Mucosa of rectum (tissue), 2 donors: ENCODE measurements around the gene CXXC5.

Experiments used
- H3K27ac ChIP-seq, 2 donors: one replicate each; pipeline ENCODE4 v1.7.0; 2013; ENCODE audit warnings: inconsistent platforms in 2 of 2, low read depth in 2 of 2, low read length in 2 of 2
- H3K27me3 ChIP-seq, 2 donors: one replicate each; pipeline ENCODE4 v1.7.0; 2013; ENCODE audit warnings: low read length in 2 of 2; ENCODE audit not compliant: control insufficient read depth in 2 of 2, insufficient read depth in 2 of 2
- H3K36me3 ChIP-seq, 2 donors: one replicate each; pipeline ENCODE4 v1.7.0; 2013; ENCODE audit warnings: low read length in 2 of 2; ENCODE audit not compliant: control insufficient read depth in 2 of 2, insufficient read depth in 2 of 2
- H3K4me1 ChIP-seq, 2 donors: one replicate each; pipeline ENCODE4 v1.7.0; 2013; ENCODE audit warnings: low read length in 2 of 2, mild to moderate bottlenecking in 1 of 2; ENCODE audit not compliant: control insufficient read depth in 2 of 2, insufficient read depth in 2 of 2
- H3K4me3 ChIP-seq, 2 donors: one replicate each; pipeline ENCODE4 v1.7.0; 2013; ENCODE audit warnings: low read length in 2 of 2
- H3K9ac ChIP-seq, 2 donors: one replicate each; pipeline ENCODE4 v1.7.0; 2013; ENCODE audit warnings: low read length in 2 of 2, low read depth in 1 of 2, mild to moderate bottlenecking in 1 of 2
- H3K9me3 ChIP-seq, 2 donors: one replicate each; pipeline ENCODE4 v1.7.0; 2013; ENCODE audit warnings: low read length in 2 of 2; ENCODE audit not compliant: control insufficient read depth in 2 of 2
- donor health status: healthy.
- donor health status: Normal muscosa, but diverticular disease.

Gene CXXC5

DNA sequence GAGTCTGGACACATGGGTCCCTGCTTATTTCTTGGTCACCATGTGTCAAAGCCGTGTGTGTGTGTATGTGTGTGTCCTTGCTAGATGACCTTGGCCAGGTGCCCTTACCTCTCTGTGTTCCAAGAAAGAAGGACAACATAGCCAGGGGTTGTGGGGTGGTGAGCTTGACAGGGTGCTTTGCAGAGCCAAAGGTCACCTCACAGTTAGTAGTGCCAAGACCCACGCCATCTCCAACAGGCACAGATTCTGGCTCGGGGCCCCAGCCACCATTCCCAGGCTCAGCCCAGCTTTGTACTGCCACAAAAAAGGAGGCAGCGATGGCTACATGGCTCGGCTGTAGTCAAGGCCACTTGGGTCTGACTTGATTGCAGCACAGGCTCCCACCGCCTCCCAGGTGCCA is 39.5 kb downstream of the CXXC5 start:
- Histone ChIP-seq H3K4me1 (peaks cover 8 to 17% of the 10 kb centered on the region in 2 donors), H3K27ac (no peak overlapping the region), H3K27me3 (no peaks in the 10 kb centered on the region), H3K36me3 (peaks cover 11 to 14% of the 10 kb centered on the region in 2 donors), H3K9me3 (no peaks in the 10 kb centered on the region), H3K4me3 (no peak overlapping the region), H3K9ac (no peak overlapping the region)

DNA sequence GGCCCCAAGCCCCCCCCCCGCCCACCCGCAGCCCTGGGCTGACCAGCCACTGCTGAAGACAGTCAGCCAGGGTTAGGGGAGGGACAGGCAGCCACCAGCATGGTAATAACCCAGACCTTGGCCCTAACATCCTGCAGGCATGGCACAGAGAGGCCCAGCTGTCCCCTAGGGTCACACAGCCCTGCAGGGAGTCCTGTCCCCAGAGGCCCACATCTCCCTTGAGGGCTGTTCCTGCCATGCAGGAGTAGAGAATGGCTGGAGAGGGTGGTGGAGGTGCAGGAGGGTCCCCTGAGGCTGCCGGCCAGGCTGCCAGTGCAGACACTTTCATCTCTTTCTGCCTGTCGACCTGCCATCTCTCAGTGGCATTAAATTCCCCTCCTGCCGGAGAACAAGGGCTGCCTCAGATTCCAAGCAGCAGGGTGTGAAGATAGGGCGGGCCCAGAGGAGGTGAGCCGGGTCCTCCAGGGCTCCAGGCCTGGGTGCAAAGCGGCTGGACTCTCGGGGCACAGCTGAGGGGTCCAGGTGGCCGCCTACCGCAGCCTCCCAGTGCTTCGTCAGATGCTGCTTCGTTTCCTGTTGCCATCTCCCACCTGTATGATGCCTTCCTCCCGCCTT is 40.0 kb downstream of the CXXC5 start:
- Histone ChIP-seq H3K9me3 (no peaks in the 10 kb centered on the region), H3K4me3 (no peak overlapping the region), H3K4me1 (peaks cover 8 to 17% of the 10 kb centered on the region in 2 donors), H3K9ac (no peak overlapping the region), H3K27me3 (no peaks in the 10 kb centered on the region), H3K36me3 (peaks cover 8 to 13% of the 10 kb centered on the region in 2 donors), H3K27ac (no peak overlapping the region)

DNA sequence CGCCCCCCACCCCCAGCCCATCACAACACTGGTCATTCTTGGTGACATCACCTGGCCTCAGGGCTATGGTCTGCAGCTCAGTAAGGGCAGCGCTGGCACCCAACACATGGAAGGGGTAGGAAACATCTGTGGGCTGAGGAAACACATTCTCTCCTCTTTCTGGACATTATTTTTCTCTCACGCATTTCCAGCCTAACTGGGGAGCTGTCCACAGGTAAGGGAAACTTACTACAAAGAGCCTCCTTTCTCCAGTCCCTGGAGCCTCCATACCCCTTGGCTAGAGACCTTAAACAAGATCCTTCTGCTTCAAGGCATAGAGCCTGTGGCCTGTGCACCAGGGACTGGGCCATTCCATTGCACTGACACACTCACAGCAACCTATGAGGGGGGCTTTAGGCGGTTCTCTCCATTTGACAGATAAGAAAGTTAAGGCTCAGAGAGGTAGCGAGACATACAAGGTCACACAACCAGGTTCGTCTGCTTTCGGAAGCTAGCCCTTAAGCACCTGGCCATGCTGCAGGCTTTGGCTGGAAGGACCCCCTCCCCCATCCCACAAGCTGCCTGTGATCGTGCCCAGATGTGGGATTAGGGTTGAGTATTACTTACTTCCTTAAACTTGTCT is 40.7 kb downstream of the CXXC5 start:
- H3K27ac ChIP-seq = no peak overlapping the region
- H3K36me3 ChIP-seq = peaks cover 2 to 6% of the 10 kb centered on the region in 2 donors
- no peak overlapping the region for H3K4me3 ChIP-seq
- peaks cover 8 to 17% of the 10 kb centered on the region in 2 donors for H3K4me1 ChIP-seq
- no peak overlapping the region for H3K9ac ChIP-seq
- H3K9me3 ChIP-seq = no peaks in the 10 kb centered on the region
- H3K27me3 ChIP-seq = no peaks in the 10 kb centered on the region

DNA sequence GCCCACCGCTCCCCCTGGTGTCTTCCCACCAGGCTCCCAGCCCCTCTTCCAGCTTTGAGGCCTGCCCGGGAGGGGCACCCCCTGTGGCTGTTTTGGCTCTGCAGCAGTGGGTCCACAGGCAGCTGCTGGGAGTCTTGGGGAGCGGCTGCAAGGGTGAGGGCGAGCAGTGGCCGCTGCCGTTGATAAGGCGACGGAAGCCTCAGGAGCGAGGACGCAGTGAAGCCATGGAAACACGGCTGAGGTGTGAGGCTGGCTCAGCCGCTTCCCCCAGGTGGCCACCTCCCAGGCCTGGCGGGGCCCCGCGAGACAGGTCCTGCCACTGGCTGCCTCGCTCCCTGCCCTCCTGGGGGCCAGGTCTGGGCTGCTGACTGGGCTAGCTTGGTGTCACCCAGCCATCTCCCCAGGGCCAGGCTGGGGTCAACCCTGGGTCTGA is 41.5 kb downstream of the CXXC5 start:
- Histone ChIP-seq H3K4me1 (peaks cover 8 to 17% of the 10 kb centered on the region in 2 donors), H3K9me3 (no peaks in the 10 kb centered on the region), H3K9ac (peak overlapping the region in 1 of 2 donors; percentile 34), H3K4me3 (no peak overlapping the region), H3K36me3 (no peaks in the 10 kb centered on the region), H3K27me3 (no peaks in the 10 kb centered on the region), H3K27ac (no peak overlapping the region)

DNA sequence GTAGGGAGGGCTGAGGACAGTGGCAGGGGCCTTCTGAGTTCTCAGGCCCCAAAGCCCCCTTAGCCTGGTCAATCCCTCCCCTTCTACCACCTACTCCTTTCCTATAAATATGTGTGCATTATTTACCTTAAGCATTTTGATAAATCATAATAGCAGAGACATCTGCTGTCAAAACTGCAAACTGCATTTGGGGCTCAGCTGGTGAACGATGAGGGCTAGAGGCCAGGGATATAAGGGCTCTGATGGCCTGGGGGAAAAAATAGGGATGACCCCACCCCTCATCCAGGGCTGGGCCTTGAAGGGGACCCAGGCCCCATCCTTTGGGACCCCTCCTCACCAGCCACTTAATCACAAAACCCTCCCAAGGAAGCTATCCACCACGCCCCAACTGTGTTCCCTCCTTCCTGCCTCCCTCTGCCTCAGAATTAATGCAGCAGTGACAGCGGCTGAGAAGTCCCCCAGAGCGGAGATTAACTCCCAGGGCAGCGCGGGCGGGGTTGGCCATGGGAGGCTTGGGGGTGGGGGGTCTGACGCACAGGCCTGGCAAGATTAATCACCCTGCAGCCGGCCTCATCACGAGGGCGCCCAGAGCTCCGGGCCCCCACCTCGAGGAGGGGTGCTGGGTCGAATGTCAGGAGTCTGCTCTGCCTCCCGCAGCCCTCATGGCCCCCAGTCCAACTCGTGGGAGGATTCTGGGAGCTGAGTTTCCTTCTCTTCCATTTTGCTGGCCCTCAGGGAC is 42.1 kb downstream of the CXXC5 start:
- Histone ChIP-seq H3K27me3 (no peaks in the 10 kb centered on the region), H3K4me1 (peaks cover 8 to 17% of the 10 kb centered on the region in 2 donors)

DNA sequence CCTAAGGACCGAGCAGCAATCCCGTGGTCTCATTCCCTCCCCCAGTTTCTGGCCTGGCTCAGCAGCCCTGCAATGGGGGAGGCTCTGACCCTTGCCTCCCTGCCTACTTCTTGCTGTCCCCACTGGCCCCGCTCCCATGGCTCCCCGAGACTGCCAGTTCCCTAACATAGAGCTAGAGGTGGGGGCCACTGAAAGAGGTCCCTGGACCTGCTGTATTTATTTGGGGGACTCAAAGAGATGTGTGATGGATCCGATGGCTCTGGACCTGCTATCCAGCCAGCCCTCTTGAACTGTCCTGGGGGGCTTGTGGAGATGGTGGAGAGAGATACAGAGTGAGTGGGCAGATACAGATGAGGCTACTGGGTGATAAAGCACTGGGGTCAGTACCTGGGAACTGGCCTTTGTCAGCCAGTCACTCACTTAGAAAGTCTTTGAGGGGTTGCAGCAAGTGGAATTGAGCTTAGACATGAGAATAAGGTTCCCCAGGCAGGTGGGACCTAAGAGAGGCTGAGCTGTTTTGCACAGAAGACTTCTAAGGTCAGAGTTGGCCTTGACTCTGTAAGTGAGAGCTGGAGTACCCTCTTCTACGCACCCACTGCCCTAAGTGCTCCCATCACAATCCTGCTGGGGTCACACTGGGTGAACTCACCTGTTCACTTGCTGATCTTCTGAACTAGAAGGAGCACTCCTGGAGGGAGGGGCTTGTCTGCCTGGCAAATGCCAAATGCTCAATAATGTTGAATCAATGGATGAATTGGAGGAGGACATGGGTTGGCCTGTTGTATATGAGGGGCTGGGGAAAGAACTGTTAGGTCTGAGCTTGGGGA is 42.9 kb downstream of the CXXC5 start:
- Histone ChIP-seq H3K27ac (no peak overlapping the region), H3K4me3 (no peak overlapping the region), H3K9me3 (no peaks in the 10 kb centered on the region), H3K36me3 (no peaks in the 10 kb centered on the region), H3K9ac (no peak overlapping the region), H3K4me1 (peaks cover 8 to 17% of the 10 kb centered on the region in 2 donors), H3K27me3 (no peaks in the 10 kb centered on the region)

More for the DNA sequence above, 42.1 kb downstream of the CXXC5 start:
- Histone ChIP-seq H3K27ac (no peak overlapping the region), H3K36me3 (no peaks in the 10 kb centered on the region), H3K9me3 (no peaks in the 10 kb centered on the region), H3K4me3 (no peak overlapping the region), H3K9ac (peak overlapping the region in 1 of 2 donors; percentile 34)

DNA sequence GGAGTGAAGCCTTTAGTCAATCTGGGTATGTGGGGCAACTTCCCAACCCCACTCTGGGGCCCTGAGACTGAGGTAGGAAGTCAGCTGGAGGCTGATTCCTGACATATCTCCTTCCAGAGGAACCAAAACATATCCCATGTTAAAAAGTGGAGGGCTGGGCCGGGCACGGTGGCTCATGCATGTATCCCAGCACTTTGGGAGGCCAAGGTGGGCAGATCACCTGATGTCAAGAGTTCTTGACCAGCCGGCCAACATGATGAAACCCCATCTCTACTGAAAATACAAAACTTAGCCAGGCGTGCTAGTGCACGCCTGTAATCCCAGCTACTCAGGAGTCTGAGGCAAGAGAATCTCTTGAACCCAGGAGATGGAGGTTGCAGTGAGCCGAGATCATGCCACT is 44.0 kb downstream of the CXXC5 start:
- H3K4me1 ChIP-seq = peaks cover 14 to 21% of the 10 kb centered on the region in 2 donors
- no peak overlapping the region for H3K27ac ChIP-seq
- no peaks in the 10 kb centered on the region for H3K9me3 ChIP-seq
- H3K27me3 ChIP-seq = peaks cover 0 to 4% of the 10 kb centered on the region in 2 donors
- no peak overlapping the region for H3K4me3 ChIP-seq
- H3K9ac ChIP-seq = no peak overlapping the region
- no peaks in the 10 kb centered on the region for H3K36me3 ChIP-seq

DNA sequence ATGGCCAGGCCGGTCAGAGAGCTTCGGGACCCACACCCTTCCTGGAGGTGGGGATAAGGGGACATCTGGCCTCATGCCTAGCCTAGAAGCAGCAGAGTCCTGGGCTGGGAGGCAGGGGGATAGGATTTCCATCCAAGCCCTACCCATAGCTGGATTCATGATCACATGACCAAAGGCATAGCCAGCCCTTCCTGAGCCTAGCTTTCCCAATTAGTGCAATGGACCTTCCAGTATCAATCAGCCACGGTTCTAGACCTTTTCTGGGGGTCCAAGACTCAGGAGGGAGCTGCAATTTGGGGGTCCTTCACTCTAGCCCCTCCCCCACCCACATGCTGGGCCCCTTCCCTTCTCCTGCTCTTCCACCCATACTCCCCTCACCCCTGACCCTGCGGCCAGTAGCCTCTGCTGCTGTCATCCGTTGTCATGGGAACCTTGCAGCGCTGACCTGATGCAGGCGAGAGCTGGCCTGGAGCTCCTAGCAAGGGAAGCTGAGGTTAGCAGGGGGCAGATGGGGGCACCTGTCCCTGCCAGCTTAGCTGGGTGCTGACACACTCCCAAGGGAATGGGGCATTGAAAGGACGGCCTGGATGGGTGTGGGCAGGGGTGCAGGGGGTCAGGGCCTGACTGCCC is 44.6 kb downstream of the CXXC5 start:
- H3K4me1 ChIP-seq = peaks cover 20 to 25% of the 10 kb centered on the region in 2 donors
- H3K9ac ChIP-seq = no peak overlapping the region
- no peaks in the 10 kb centered on the region for H3K9me3 ChIP-seq
- H3K36me3 ChIP-seq = no peaks in the 10 kb centered on the region
- peaks cover 3 to 4% of the 10 kb centered on the region in 2 donors for H3K27me3 ChIP-seq
- no peak overlapping the region for H3K27ac ChIP-seq
- no peak overlapping the region for H3K4me3 ChIP-seq

DNA sequence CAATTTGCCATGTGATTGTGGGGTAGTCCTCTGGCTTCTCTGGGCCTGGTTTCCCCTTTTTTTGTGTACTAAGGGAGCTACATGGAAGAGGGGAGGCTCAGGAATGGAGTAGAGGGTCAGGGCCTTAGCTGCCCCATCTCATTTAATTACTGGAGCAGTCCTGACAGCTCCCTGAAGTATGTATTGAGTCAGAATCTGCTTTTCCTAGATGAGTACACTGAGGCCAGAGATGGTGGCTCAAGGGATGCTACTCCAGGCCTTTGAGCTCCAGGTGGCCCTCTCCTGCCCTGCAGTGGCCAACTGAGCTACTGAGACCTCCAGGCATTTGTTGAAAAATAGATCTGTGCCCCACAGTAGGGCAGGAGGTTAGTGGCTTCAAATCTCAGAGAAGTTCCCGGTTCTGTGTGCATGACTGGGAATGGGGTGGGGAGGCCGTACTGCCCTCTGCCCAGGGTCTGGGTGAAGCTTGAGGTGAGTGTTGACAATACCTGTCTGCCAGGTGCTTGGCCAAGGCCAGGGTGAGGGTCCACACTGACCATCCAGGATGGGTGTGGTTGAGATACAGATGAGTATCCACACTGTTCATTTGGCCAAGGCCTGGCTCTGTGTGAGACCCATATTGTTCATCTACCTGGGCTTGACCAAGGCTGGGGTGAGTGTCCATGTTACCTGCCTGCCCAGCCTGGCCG is 45.7 kb downstream of the CXXC5 start:
- Histone ChIP-seq H3K27me3 (peaks cover 4 to 10% of the 10 kb centered on the region in 2 donors), H3K36me3 (no peaks in the 10 kb centered on the region), H3K4me1 (peaks cover 28 to 31% of the 10 kb centered on the region in 2 donors), H3K9me3 (no peaks in the 10 kb centered on the region), H3K4me3 (no peak overlapping the region), H3K9ac (no peak overlapping the region), H3K27ac (no peak overlapping the region)
